KMS-11 (cell line): Measurements from ENCODE around the gene EME1.
A peak's percentile ranks its signal among the peaks of the same experiment; 100 is the strongest.

Experiments
- H2AFZ ChIP-seq: fragments of 200-600 bp; sonication (generic); 2 replicates; pipeline ENCODE4 v1.6.1; 2016; ENCODE audit warnings: antibody characterized with exemption, mixed run types, low read depth
- H3K27ac ChIP-seq: fragments of 200-600 bp; sonication (generic); 2 replicates; pipeline ENCODE4 v1.6.1; 2016; ENCODE audit warnings: mild to moderate bottlenecking, mixed run types
- H3K27me3 ChIP-seq: fragments of 200-600 bp; sonication (generic); 2 replicates; pipeline ENCODE4 v1.6.1; 2017; ENCODE audit warnings: mild to moderate bottlenecking, low read depth, mixed run types, moderate library complexity; ENCODE audit not compliant: insufficient read depth
- H3K36me3 ChIP-seq: fragments of 200-600 bp; sonication (generic); 2 replicates; pipeline ENCODE4 v1.6.1; 2017; ENCODE audit warnings: mild to moderate bottlenecking, mixed run types; ENCODE audit not compliant: insufficient read depth
- H3K4me1 ChIP-seq: fragments of 200-600 bp; sonication (generic); 2 replicates; pipeline ENCODE4 v1.6.1; 2016; ENCODE audit warnings: mild to moderate bottlenecking, low read depth, mixed run types; ENCODE audit not compliant: poor library complexity, severe bottlenecking
- H3K4me2 ChIP-seq: fragments of 200-600 bp; sonication (generic); 2 replicates; pipeline ENCODE4 v1.7.0; 2016; ENCODE audit warnings: mild to moderate bottlenecking, mixed run types
- H3K4me3 ChIP-seq: fragments of 200-600 bp; sonication (generic); IDR thresholded peaks from 2 replicates; pipeline ENCODE4 v1.6.1; 2017; ENCODE audit warnings: low read depth, low read length, mixed read lengths; ENCODE audit not compliant: insufficient read depth
- H3K79me2 ChIP-seq: fragments of 200-600 bp; sonication (generic); 2 replicates; pipeline ENCODE4 v1.6.1; 2016; ENCODE audit warnings: low read depth, mixed run types; ENCODE audit not compliant: insufficient read depth
- H3K9ac ChIP-seq: fragments of 200-600 bp; sonication (generic); 2 replicates; pipeline ENCODE4 v1.6.1; 2016; ENCODE audit warnings: mild to moderate bottlenecking, mixed run types
- H4K20me1 ChIP-seq: fragments of 200-600 bp; sonication (generic); 2 replicates; pipeline ENCODE4 v1.6.1; 2016; ENCODE audit warnings: mild to moderate bottlenecking, mixed run types; ENCODE audit not compliant: insufficient read depth
- CTCF ChIP-seq: fragments of 200-600 bp; sonication (generic); conservative IDR thresholded peaks from 2 replicates; pipeline ENCODE4 v1.6.1; 2017; ENCODE audit warnings: low read depth, mild to moderate bottlenecking, antibody characterized with exemption, low read length, moderate library complexity, mixed read lengths

EME1 gene

GRCh38 chr17:50388728-50389127, 15.7 kb downstream of the EME1 start:
- H3K4me1 ChIP-seq, result no peaks in the 10 kb centered on the region
- no peaks in the 10 kb centered on the region for H3K27me3 ChIP-seq
- H3K9ac ChIP-seq, result no peak overlapping the region
- H3K79me2 ChIP-seq, result peaks cover 9% of the 10 kb centered on the region; the same call in 1 of the 2 replicates
- no peak overlapping the region for H3K27ac ChIP-seq
- peaks cover 8% of the 10 kb centered on the region; the same call in 1 of the 2 replicates for H4K20me1 ChIP-seq
- no peak overlapping the region for H3K4me3 ChIP-seq
- TF ChIP-seq CTCF, result no peak
- no peak overlapping the region for H2AFZ ChIP-seq
- peaks cover 48% of the 10 kb centered on the region for H3K36me3 ChIP-seq
- no peak overlapping the region for H3K4me2 ChIP-seq

- Histone ChIP-seq H3K27me3 (no peaks in the 10 kb centered on the region), H3K4me2 (no peak overlapping the region), H4K20me1 (peaks cover 14% of the 10 kb centered on the region), H3K27ac (no peak overlapping the region), H3K9ac (no peak overlapping the region), H3K36me3 (peaks cover 50% of the 10 kb centered on the region), H3K4me3 (no peak overlapping the region), H3K79me2 (peaks cover 17% of the 10 kb centered on the region), H3K4me1 (no peaks in the 10 kb centered on the region), H2AFZ (no peak overlapping the region)
- TF ChIP-seq CTCF, result no peak
These were observed 16.5 kb downstream of the EME1 start for GRCh38 chr17:50389534-50389933.

- Histone ChIP-seq H4K20me1 (peaks cover 18% of the 10 kb centered on the region), H3K79me2 (peaks cover 44% of the 10 kb centered on the region), H3K4me2 (no peak overlapping the region), H3K4me1 (peaks cover 11% of the 10 kb centered on the region), H3K36me3 (peaks cover 46% of the 10 kb centered on the region), H3K4me3 (no peak overlapping the region), H3K27ac (no peak overlapping the region), H3K27me3 (no peaks in the 10 kb centered on the region), H3K9ac (no peak overlapping the region), H2AFZ (no peak overlapping the region)
- TF ChIP-seq CTCF, result no peak
These were observed 19.6 kb downstream of the EME1 start for GRCh38 chr17:50392621-50393020.

GRCh38 chr17:50393700-50394099, 20.7 kb downstream of the EME1 start:
- Histone ChIP-seq H2AFZ (no peak overlapping the region), H3K79me2 (peaks cover 44% of the 10 kb centered on the region), H3K4me2 (no peak overlapping the region), H3K4me3 (no peak overlapping the region), H3K9ac (no peak overlapping the region), H3K27ac (no peak overlapping the region), H3K27me3 (no peaks in the 10 kb centered on the region), H3K36me3 (peaks cover 46% of the 10 kb centered on the region), H4K20me1 (peaks cover 18% of the 10 kb centered on the region), H3K4me1 (peaks cover 11% of the 10 kb centered on the region)
- TF ChIP-seq CTCF, result no peak

- H3K27ac ChIP-seq, result no peak overlapping the region
- H2AFZ ChIP-seq, result no peak overlapping the region
- H3K9ac ChIP-seq, result no peak overlapping the region
- H3K4me2 ChIP-seq, result peak overlapping the region; percentile 98; the same call in 1 of the 2 replicates
- H3K4me1 ChIP-seq, result peaks cover 11% of the 10 kb centered on the region
- no peak overlapping the region for H3K4me3 ChIP-seq
- H4K20me1 ChIP-seq, result peaks cover 18% of the 10 kb centered on the region
- H3K36me3 ChIP-seq, result peaks cover 41% of the 10 kb centered on the region
- peaks cover 44% of the 10 kb centered on the region for H3K79me2 ChIP-seq
- TF ChIP-seq CTCF, result no peak
- no peaks in the 10 kb centered on the region for H3K27me3 ChIP-seq
These were observed 21.7 kb downstream of the EME1 start for GRCh38 chr17:50394711-50395110.
